MCF 10A (cell line): ENCODE measurements around the gene PDGFRA. TPM values are rescaled to one million over a fixed set of nuclear protein-coding genes. Genes with fewer than 3 reads are reported as not detected.

Experiments used
- Bru-seq: library from RNA; stranded (reverse); fragments of 400-500 nt; gene quantifications from one replicate; lab custom pipeline; 2021; lab: Mats Ljungman, UMichigan
- BruChase-seq, 2 experiments: library from RNA; stranded (reverse); fragments of 400-500 nt; gene quantifications; one replicate each; lab custom pipeline; 2021; lab: Mats Ljungman, UMichigan
- BruUV-seq: library from RNA; stranded (reverse); fragments of 400-500 nt; replicated peaks from 2 replicates; lab custom pipeline; 2021; lab: Mats Ljungman, UMichigan
- CTCF ChIA-PET: fragments of 300-600 bp; sonication (Branson Sonifier 250); formaldehyde crosslinking; extraction: SDS; loops from one replicate; lab custom pipeline; 2021; ENCODE audit warnings: antibody characterized with exemption, inconsistent platforms; lab: Yijun Ruan, JAX
- POLR2A ChIA-PET: fragments of 300-600, 350-650 bp; sonication (Branson Sonifier 250); formaldehyde crosslinking; extraction: SDS; loops from one replicate; lab custom pipeline; 2020; ENCODE audit warnings: antibody characterized with exemption, inconsistent platforms; lab: Yijun Ruan, JAX
- DNase-seq: peaks from one replicate; pipeline ENCODE4 v3.0.0-alpha.2; 2018; ENCODE audit not compliant: unreplicated experiment
- H3K27ac Mint-ChIP-seq: one replicate; pipeline ENCODE4 v1.8.0; 2022; ENCODE audit warnings: mild to moderate bottlenecking, low read depth, mixed read lengths; ENCODE audit not compliant: unreplicated experiment
- H3K27me3 Mint-ChIP-seq: one replicate; pipeline ENCODE4 v1.8.0; 2022; ENCODE audit warnings: mixed read lengths; ENCODE audit not compliant: insufficient read depth, unreplicated experiment
- H3K36me3 Mint-ChIP-seq: one replicate; pipeline ENCODE4 v1.8.0; 2022; ENCODE audit warnings: mild to moderate bottlenecking, moderate library complexity, mixed read lengths; ENCODE audit not compliant: insufficient read depth, unreplicated experiment
- H3K4me1 Mint-ChIP-seq: one replicate; pipeline ENCODE4 v1.8.0; 2022; ENCODE audit warnings: mixed read lengths; ENCODE audit not compliant: insufficient read depth, unreplicated experiment
- H3K4me3 Mint-ChIP-seq: one replicate; pipeline ENCODE4 v1.8.0; 2022; ENCODE audit warnings: mild to moderate bottlenecking, moderate library complexity, mixed read lengths; ENCODE audit not compliant: unreplicated experiment
- H3K9me3 Mint-ChIP-seq: one replicate; pipeline ENCODE4 v1.8.0; 2022; ENCODE audit warnings: mixed read lengths; ENCODE audit not compliant: unreplicated experiment
- CTCF ChIP-seq: fragments of 200-600 bp; IDR thresholded peaks from one replicate; pipeline ENCODE4 v1.8.0; 2022; ENCODE audit warnings: antibody characterized with exemption, mild to moderate bottlenecking; ENCODE audit not compliant: unreplicated experiment
- intact Hi-C: fragments of 100-400 bp; cut with micrococcal nuclease; formaldehyde crosslinking; loops from 2 replicates; pipeline ENCODE4 v1.14.1; 2022
- long read RNA-seq: library from polyadenylated mRNA; stranded (forward); transcript quantifications from one replicate; pipeline ENCODE4 v2.0.0, GENCODE V29; 2022
- total RNA-seq: library from RNA; stranded (reverse); gene quantifications from 2 replicates; pipeline ENCODE4 v1.2.3, GENCODE V29; 2022

PDGFRA gene
- total RNA-seq: not detected in 2 replicates
- Bru-seq, nascent RNA: percentile 3 among the genes with signal in this experiment
- percentile 10 among the genes with signal in this experiment for BruChase-seq, experiment 1, labeled RNA remaining after a 6-hour chase
- BruChase-seq, experiment 2, labeled RNA remaining after a 2-hour chase: percentile 14 among the genes with signal in this experiment
- long read RNA-seq: 0 reads

- Mint-ChIP-seq H3K27me3 (peaks cover 26% of the 10 kb centered on the region), H3K27ac (no peak within 1 kb of the TSS), H3K4me1 (peaks cover 6% of the 10 kb centered on the region), H3K36me3 (no peaks in the 10 kb centered on the region), H3K9me3 (peaks cover 6% of the 10 kb centered on the region), H3K4me3 (peak within 1 kb of the TSS; percentile 78)
- intact Hi-C loops: loop anchor here (5.0 kb wide), 1 partner anchor 722 kb away; no protein-coding TSS in a partner anchor
- DNase-seq: no peak
- POLR2A ChIA-PET: no interaction called here
- TF ChIP-seq CTCF: no peak
- CTCF ChIA-PET: interaction anchor here (0.6 to 3.8 kb wide), 11 partner anchors 298 to 1994 kb away, joined by 3 to 8 read pairs (median 3); no protein-coding TSS in a partner anchor
- no TSS peak for BruUV-seq
Measured at GRCh38 chr4:54228961-54229501, at the start of gene PDGFRA. Gene PDGFRA, plus strand, starts transcription at chr4:54229293. Its CDS starts 29,476 bp downstream, at chr4:54258769.

GRCh38 chr4:54184581-54184980 lies 44.5 kb upstream of the PDGFRA start:
- ChIA-PET CTCF (interaction anchor here (0.6 kb wide), 1 partner anchor 694 kb away, joined by 3 read pairs; no protein-coding TSS in a partner anchor), POLR2A (interaction anchor here (0.6 to 0.7 kb wide), 2 partner anchors 103 to 990 kb away, joined by 3 read pairs; no protein-coding TSS in a partner anchor)
- Mint-ChIP-seq H3K27ac (no peak overlapping the region), H3K9me3 (no peaks in the 10 kb centered on the region), H3K4me3 (no peak overlapping the region), H3K27me3 (no peaks in the 10 kb centered on the region), H3K36me3 (no peaks in the 10 kb centered on the region), H3K4me1 (no peaks in the 10 kb centered on the region)
- no TSS peak for BruUV-seq
- no peak for DNase-seq
- no peak for TF ChIP-seq CTCF
- intact Hi-C loops: no loop called here

DNA sequence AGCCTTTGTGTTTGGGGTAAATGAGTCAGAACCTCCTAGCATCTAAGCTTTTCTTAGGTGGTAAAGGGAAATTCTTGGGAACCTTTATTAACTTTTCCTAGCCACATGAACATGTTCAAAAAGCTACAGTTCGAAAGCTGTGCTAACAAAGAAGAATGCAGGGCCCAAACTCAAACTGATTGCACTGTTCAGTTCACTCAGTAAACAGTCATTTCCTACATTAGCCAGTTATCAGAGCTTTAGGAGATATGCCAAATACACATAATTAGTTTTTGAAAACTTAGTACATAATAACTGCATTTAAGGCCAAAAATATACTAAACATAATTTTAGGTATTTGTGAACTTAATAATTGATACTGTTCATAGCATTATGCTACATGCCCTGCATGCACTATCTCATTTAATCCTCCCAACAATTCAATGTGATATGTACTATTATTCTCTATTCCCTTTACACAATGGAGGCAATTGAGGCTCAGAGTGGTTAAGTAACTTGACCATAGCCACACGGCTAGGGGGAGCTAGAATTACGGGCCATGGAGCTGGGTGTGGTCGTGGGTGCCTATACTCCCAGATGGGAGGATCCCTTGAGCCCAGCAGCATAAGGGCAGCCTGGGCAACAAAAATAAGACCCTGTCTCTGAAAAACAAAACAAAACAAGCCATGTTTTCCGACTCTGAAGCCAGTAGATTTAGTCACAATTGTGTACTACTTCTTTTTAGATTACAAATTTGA lies 43.9 kb upstream of the PDGFRA start:
- ChIA-PET POLR2A (interaction anchor here (0.6 kb wide), 1 partner anchor 104 kb away, joined by 3 read pairs; no protein-coding TSS in a partner anchor), CTCF (no interaction called here)
- Mint-ChIP-seq H3K4me3 (no peak overlapping the region), H3K27ac (no peak overlapping the region), H3K4me1 (no peaks in the 10 kb centered on the region), H3K27me3 (no peaks in the 10 kb centered on the region), H3K9me3 (no peaks in the 10 kb centered on the region), H3K36me3 (no peaks in the 10 kb centered on the region)
- intact Hi-C loops: no loop called here
- no peak for TF ChIP-seq CTCF
- BruUV-seq: no TSS peak
- DNase-seq: peak; percentile 13

DNA sequence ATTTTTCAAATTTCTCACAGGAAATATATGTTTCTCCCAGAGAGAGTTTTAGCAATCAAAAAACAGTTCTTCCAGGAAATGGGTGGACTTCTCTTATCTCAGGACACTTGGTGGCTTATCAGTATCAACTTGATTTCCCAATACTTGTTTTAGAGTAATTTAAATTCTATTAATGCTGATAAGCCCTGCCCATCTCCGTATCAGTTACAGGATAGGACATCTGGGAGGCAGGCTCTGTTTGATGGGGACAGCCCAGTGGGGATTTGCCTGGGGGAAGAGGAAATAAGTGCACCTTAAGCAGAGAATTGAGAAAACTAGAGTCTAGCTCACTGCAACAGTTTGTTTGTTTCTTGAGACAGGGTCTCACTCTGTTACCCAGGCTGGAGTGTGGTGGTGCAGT lies 43.2 kb upstream of the PDGFRA start:
- Mint-ChIP-seq H3K9me3 (no peaks in the 10 kb centered on the region), H3K4me1 (no peaks in the 10 kb centered on the region), H3K27ac (no peak overlapping the region), H3K27me3 (no peaks in the 10 kb centered on the region), H3K36me3 (no peaks in the 10 kb centered on the region), H3K4me3 (no peak overlapping the region)
- no peak for DNase-seq
- no TSS peak for BruUV-seq
- intact Hi-C loops: no loop called here
- no peak for TF ChIP-seq CTCF
- ChIA-PET POLR2A (no interaction called here), CTCF (interaction anchor here (0.6 kb wide), 1 partner anchor 902 kb away, joined by 6 read pairs; no protein-coding TSS in a partner anchor)
